HG03469 (cell line): ENCODE measurements around the gene MCRIP2.
A peak's percentile ranks its signal among the peaks of the same experiment; 100 is the strongest.

ENCODE experiments used
- ATAC-seq: cut with Tn5 transposase; IDR thresholded peaks from one replicate; pipeline ENCODE4 v1.9.1; 2021; ENCODE audit warnings: mild to moderate bottlenecking, moderate library complexity, moderate number of reproducible peaks; ENCODE audit not compliant: unreplicated experiment

MCRIP2 gene

DNA sequence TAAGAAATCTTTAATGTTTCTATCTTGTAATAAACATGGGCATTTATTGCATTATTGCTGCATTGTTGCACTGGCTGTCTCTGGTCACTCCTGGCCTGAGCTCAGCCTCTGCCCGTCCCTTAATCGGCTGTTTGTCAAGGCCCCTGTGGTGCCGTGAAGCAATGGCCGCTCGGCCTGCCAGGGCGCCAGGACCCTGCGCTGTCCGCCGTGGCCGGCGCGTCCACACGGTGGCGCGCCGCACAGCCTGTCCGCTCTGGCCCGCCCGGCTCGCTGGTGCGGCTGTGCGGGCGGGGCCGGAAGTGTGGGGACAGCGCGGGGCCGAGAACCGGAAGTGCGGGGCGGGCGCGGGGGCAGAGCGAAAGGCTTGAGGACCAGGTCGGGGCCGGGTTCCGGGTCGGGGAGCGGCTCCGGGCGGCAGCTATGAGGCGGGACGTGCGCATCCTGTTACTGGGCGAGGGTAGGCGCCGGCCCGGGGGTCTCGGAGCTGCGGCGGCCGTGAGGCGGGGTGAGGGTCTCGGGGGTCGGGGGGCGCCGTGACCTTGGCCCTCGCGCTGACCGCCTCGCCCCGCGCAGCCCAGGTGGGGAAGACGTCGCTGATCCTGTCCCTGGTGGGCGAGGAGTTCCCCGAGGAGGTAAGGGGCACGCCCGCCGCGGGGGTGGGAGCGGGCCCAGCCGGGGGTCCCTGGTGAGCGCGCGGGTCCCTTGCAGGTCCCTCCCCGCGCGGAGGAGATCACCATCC, 26.3 kb downstream of the MCRIP2 start, which contains the start of gene RHOT2:
Gene RHOT2 (plus strand): TSS at position 353 of the 739 bp plus-strand sequence. CDS start 68 bp downstream, at position 421.
- peak; percentile 46 for ATAC-seq

DNA sequence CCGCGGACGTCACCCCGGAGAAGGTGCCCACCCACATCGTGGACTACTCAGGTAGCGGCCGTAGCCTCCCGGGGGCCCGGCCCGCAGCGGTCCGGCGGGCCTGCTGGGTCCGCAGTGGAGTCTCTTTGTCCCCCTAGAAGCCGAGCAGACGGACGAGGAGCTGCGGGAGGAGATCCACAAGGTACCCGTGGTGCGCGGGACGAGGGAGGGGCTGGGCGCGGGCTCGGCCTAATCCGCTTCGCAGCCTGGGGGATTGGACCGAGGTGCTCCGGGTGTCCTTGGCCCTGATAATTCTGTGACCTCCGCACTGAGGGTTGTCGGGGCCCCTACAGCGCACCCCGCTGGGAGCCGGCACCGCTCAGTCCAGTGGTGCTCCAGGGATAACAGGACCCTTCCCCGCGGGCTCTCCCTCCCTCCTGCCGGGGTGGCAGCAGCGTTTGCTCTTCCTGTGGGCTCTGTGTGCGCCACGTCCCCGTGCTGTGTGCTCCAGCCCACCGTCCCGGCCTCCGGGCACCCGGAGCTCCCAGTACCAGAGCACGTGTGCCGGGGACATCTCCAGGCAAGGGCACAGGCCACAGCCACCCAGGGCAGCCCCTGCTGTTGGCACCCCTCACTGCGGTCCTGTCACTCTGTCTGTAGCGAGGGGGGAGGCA, 27.0 kb downstream of the MCRIP2 start:
- ATAC-seq, result no peak

DNA sequence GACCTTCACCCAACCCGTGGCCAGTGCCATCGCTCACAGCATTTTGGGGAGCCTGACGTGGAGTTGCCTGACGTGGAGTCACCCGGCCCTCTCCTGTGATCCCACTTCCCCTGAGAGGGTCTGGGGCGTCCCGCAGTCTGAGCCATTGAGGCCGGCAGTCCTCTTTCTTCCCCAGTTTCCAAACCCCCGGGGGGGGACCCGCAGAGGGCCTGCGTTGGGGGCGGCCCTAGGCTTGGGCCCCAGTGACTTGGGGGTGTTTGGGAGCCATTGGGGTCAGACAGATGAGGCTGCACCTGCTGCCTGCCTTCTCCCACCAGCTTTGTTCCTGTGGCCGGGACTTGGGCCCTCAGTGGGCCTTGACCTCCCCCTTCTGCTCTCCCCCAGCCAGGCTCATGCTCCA, 28.0 kb downstream of the MCRIP2 start:
- ATAC-seq, result no peak

DNA sequence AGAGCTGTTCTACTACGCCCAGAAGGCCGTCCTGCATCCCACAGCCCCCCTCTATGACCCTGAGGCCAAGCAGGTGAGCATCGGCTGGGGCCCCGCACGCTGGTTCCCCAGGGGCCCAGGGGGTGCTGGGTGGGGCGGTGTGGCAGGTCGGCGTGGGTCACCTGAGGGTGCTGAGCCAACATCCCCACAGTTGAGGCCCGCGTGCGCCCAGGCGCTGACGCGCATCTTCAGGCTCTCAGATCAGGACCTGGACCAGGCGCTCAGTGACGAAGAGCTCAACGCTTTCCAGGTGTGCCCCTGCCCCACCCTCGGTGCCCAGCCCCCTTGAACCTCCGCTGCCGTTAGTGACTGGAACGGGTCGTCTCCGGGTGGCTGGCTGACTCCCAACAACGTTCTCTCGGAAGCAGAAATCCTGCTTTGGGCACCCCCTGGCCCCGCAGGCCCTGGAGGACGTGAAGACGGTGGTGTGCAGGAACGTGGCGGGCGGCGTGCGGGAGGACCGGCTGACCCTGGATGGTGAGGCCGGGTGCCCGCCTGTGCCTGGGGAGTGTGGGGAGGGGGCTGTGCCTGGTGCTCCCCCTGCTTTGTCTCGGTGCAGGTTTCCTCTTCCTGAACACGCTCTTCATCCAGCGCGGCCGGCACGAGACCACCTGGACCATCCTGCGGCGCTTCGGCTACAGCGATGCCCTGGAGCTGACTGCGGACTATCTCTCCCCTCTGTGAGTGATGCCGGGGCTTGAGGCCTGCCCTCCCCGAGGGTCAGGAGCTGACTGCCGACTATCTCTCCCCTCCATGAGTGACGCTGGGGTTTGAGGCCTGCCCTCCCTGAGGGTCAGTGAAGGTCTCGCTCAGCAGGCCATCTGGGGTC, 29.1 kb downstream of the MCRIP2 start:
- ATAC-seq, result no peak

DNA sequence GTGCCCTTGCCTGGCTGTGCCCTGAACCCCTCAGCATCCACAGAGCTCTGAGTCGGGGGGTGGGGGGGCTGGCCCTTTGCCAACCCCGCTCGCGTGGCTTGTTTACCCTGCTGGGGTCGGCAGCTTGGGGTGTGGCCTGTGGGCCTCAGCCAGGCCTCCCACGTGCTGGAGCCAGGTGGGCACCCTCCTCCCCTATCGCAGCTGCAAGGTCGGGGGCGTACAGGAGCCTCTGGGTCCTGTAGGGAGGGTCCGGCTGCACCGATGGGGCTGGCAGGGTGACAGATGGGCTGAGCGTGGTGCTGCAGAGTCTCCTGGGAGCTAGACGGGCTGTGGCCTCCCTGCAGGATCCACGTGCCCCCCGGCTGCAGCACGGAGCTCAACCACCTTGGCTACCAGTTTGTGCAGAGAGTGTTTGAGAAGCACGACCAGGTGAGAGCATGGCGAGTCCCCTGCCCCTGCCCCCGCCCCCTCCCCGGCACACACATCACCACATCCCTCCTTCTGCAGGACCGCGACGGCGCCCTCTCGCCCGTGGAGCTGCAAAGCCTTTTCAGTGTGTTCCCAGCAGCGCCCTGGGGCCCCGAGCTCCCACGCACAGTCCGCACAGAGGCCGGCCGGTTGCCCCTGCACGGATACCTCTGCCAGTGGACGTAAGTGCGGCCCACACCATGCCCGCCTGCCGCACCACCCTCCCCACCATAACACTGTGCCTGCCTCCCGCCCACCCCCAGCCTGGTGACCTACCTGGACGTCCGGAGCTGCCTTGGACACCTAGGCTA, 29.9 kb downstream of the MCRIP2 start:
- no peak for ATAC-seq

DNA sequence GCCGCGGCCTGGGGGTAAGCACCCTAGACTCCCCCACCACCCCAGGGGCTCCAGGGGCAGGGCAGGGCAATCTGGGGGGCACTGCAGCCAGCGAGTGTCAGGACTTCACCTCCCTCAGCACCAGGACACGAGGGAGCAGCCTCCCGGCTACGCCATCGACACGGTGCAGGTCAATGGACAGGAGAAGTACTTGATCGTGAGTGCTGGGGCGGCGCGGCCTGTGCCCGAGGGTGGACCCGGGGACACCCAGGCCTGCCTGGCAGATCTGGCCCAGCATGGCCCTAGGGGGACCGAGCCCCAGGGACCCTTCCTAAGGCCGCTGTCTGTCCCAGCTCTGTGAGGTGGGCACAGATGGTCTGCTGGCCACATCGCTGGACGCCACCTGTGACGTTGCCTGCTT, 30.7 kb downstream of the MCRIP2 start:
- ATAC-seq, result no peak

DNA sequence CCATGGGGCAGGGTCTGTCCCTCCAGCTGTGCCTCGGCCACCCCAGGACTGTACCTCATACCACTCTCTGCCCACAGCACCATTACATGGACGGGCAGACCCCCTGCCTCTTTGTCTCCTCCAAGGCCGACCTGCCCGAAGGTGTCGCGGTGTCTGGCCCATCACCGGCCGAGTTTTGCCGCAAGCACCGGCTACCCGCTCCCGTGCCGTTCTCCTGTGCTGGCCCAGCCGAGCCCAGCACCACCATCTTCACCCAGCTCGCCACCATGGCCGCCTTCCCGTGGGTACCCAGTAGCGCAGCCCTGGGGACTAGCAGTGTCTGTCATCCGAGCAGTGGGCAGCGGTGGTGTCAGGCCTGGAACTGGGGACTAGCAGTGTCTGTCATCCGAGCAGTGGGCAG, 31.2 kb downstream of the MCRIP2 start:
- no peak for ATAC-seq

DNA sequence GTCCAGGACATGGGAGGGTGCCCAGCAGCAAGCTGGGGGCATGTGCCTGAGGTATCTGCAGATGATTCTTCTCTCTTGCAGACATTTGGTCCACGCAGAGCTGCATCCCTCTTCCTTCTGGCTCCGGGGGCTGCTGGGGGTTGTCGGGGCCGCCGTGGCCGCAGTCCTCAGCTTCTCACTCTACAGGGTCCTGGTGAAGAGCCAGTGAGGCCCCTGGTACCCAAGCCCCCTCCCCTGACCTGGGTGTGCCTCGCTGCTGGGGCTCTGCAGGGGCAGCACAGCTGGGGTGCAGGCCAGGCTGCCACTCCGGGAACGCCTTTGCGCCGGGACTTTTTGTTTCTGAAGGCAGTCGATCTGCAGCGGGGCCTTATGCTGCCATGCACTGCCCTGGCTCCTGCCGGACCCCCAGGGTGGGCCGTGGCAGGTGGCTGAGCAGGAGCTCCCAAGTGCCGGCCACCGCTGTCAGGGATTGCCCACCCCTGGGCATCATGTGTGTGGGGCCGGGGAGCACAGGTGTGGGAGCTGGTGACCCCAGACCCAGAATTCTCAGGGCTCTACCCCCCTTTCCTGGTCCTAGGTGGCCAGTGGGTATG, 31.9 kb downstream of the MCRIP2 start:
- no peak for ATAC-seq

DNA sequence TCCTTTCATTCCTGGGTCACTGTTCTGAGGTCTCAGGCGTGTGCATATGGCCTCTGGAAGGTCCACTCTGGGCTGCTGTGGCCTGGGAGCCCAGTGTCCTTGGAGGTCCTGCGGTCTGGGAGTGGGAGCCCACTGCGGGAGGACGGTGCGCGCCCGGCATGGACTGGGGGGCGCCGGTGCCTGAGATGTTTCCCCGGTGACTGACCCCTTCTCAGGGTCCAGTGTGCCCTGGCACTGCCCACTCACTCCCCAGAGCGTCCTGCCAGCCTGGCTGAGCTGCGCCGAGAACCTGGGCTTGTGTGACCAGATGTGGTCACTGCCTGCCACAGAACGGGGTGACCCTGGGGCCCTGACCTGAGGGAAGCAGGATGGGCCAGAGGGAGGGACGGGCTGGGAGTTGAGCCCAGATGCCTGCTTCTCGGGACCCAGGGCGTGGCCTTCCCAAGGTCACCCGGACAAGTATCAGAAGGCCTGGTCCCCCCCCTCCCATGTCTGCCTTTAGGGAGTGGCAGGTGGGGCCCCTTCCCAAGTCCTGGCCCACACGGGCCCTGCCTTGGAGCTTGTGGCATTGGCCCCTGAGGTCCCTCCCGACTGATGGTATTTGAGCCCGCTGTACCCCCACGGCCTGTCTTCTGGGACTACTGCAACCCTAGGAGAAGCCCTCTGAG, 32.7 kb downstream of the MCRIP2 start:
- no peak for ATAC-seq

DNA sequence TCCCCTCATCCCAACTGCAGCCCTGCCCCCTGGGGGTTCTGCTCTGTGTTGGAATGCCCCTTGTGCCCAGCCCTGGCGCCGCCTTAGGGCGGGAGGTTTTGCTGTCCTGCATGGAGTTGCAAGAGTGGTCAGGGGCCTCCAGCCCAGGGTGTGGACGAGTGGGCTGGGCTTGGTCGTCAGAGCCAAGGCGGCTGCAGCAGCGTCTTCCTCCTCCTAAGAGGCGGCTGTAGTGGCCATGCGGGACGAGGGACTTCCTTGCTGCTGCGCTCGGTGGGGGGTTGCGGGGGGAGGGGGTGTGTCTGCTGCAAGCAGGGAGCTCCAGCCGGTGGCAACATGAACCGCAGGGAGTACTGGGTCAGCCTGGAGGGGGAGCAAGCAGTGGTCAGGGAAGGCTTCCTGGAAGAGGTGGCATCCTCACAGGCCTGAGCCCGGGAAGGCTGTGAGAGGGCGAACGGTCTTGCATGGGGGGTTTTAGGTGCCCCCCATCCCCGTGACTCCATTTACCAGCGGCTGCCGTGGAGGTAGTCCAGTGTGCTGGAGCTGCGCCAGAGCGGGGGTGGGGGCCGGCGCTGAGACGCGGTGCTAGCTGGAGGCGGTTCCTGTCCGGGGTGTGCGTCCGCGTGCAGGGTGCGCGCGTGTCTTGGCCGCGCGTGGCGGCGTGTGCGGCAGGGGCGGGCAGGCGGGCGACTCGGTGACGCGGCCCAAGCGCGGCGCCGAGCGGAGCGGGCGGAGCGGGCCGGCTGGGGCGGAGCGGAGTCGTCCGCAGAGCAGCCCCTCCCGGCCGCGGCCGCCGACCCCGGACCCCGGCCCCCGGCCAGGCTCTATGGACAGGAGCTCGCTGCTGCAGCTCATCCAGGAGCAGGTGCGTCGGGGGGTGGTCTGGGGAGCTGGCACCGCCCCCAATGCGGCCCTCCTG, 33.6 kb downstream of the MCRIP2 start, which contains the start of gene RHBDL1:
Gene RHBDL1 (plus strand): TSS at position 704 of the 916 bp plus-strand sequence. CDS start 120 bp downstream, at position 824.
- no peak for ATAC-seq

DNA sequence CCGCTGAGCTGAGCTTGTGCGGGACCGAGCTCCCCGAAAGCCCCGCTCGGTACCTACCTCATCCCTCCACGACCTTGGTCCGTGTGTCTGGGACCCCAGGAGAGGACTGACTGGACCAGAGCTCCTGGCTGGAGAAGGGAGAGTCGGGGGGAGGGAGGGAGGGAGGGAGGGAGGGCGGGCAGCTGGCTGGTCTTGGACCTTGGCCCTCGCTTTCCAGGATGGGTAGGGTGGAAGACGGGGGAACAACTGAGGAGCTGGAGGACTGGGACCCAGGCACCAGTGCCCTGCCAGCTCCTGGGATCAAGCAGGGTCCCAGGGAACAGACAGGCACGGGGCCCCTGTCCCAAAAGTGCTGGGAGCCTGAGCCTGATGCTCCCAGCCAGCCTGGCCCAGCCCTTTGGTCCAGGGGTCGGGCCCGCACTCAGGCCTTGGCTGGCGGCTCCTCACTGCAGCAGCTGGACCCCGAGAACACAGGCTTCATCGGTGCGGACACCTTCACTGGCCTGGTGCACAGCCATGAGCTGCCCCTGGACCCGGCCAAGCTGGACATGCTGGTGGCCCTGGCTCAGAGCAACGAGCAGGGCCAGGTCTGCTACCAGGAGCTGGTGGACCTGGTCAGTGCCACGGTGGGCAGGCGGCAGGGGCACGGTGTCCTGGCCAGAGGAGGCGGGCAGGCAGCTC, 34.4 kb downstream of the MCRIP2 start:
- ATAC-seq, result no peak

DNA sequence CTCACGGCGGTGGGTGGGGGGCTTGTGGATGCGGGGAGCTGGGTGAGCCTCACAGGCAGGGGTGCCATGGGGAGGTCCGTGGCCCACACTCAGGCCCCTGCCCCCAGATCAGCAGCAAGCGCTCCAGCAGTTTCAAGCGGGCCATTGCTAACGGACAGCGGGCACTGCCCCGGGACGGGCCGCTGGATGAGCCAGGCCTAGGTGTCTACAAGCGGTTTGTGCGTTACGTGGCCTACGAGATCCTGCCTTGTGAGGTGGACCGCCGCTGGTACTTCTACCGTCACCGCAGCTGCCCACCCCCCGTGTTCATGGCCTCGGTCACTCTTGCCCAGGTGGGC, 34.9 kb downstream of the MCRIP2 start:
- no peak for ATAC-seq

DNA sequence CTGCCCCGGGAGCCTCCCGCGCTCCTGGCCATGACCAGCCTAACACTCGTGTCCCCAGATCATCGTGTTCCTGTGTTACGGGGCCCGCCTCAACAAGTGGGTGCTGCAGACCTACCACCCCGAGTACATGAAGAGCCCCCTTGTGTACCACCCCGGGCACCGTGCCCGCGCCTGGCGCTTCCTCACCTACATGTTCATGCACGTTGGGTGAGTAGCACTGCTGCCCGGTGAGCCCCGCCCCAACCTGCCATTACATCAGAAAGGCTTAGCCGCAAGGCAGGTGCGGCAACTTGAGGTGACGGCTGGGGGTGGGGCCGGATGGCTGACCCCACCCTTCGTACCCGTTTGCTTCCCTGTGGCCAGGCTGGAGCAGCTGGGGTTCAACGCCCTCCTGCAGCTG, 35.3 kb downstream of the MCRIP2 start:
- no peak for ATAC-seq

DNA sequence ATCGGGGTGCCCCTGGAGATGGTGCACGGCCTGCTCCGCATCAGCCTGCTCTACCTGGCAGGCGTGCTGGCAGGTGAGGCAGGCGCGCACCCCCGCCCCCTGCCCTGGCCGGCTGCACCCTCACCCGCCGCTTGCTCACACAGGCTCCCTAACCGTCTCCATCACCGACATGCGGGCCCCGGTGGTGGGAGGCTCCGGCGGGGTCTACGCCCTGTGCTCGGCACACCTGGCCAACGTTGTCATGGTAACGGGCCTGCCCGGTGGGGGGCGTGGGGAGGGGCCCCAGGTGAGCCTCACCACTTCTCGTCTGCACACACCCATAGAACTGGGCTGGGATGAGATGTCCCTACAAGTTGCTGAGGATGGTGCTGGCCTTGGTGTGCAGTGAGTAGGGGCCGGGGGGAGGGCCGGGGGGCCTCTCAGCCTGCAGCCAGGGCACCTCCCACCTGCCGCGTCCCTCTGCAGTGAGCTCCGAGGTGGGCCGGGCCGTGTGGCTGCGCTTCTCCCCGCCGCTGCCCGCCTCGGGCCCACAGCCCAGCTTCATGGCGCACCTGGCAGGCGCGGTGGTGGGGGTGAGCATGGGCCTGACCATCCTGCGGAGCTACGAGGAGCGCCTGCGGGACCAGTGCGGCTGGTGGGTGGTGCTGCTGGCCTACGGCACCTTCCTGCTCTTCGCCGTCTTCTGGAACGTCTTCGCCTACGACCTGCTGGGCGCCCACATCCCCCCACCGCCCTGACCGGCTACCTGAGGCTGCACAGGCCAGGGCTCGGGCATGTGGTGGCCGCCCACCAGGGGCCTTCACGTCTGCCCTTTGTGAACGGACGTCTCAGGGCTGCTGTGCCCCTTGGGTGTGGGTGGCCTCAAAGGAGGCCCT, 35.9 kb downstream of the MCRIP2 start:
- no peak for ATAC-seq

DNA sequence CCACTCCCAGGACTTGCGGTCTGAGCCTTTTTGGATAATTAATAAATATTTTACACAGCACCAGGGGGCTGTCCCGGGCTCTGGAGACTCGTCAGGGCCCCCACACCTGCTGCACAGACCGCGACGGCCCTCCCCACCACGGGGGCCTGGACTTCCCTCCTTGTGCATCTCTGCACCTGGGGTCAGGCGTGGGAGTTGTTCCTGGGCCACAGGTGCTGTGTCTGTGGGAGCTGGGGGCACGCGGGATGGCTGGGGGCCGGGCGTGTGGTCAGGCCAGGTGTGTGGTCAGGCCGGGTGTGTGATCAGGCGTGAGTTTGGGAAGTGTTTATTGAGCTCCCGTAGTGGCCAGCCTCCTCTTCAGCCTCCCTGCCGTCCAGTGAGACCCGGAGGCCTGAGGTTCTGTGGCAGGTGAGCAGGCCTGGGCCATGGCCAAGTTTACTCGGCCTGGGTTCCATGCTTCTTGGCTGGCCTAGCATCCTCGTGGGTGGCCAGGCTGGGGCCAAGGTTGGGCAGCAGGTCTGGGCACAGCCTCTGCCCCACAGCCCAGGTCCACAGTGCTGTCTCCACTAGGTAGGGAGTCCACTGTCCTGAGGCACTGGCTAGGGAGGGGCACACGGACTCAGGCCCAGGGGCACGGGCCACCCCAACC, 36.7 kb downstream of the MCRIP2 start:
- ATAC-seq, result no peak

DNA sequence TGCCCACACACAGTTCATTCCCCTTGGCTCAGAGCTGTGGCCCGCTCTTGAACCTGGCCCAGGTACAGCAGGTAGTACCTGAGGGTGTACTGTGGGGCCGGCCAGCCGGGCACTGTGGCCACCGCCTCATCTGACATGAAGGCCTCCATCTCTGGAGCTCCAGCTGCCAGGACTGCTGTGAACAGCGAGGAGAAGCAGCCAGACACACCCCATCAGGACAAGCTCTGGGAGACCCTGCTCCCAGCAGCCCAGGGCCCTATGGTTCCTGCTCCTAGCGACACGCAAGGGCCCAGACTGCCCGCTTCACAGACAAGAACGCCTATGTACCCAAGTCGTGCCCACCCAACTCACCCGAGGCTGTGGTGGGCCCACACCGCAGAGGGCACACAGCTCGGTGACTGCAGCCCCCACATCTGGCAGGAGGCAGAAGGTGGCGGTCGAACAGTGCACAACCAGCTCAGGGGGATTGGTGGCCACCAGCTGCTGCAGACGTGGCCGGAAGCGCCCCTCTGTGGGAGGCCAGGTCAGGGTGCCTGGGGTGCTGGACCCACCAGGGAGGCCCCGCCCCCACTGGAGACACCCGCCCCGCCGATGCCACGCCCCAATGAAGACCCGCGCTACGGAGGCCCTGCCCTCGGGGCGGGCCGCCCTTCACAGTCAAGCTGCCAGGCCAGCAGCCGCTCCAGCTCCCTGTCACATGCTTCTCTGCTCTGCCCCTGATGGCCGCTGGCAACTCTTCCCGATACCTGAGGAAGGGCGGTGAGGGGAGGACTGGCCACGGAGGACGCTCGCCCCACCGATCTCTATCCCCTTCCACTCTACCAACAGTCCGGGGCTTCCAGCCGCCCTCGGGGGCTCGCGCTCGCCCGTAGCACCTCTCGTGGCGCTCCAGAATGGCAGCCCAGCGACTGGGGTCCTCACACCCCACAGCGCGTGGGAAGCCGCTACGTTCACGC, 37.5 kb downstream of the MCRIP2 start:
- ATAC-seq, result no peak
